Lung (tissue), 12 donors: ENCODE data around the gene KRTAP5-5. TPM values are rescaled to one million over a fixed set of nuclear protein-coding genes. Genes with fewer than 3 reads are reported as not detected.

Experiments used
- ATAC-seq: fragments of 200-7000 bp; cut with Tn5 transposase; one replicate; pipeline ENCODE4 v1.9.1; 2020; ENCODE audit warnings: moderate number of reproducible peaks; ENCODE audit not compliant: insufficient read depth, low FRiP score
- DNase-seq, 3 donors: peaks; one replicate each; pipeline ENCODE4 v3.0.0-alpha.2; 2013 to 2017
- H3K27ac ChIP-seq, 2 donors: one replicate each; pipeline ENCODE4 v1.5.1; 2013; ENCODE audit warnings: mild to moderate bottlenecking in 2 of 2, moderate library complexity in 2 of 2, control low read depth in 1 of 2, inconsistent platforms in 1 of 2, low read depth in 1 of 2, low read length in 1 of 2
- H3K27me3 ChIP-seq, 3 donors: one replicate each; pipeline ENCODE4 v1.5.1; 2013; ENCODE audit warnings: low read length in 2 of 3; ENCODE audit not compliant: control insufficient read depth in 3 of 3, insufficient read depth in 3 of 3
- H3K36me3 ChIP-seq, 4 donors: one replicate each; pipeline ENCODE4 v1.5.1; 2013; ENCODE audit warnings: low read length in 4 of 4, mild to moderate bottlenecking in 1 of 4, moderate library complexity in 1 of 4; ENCODE audit not compliant: control insufficient read depth in 4 of 4, insufficient read depth in 4 of 4
- H3K4me1 ChIP-seq, 5 donors: one replicate each; pipeline ENCODE4 v1.5.1; 2013; ENCODE audit warnings: low read length in 5 of 5, mild to moderate bottlenecking in 2 of 5, moderate library complexity in 1 of 5; ENCODE audit not compliant: control insufficient read depth in 5 of 5, insufficient read depth in 5 of 5
- H3K4me3 ChIP-seq: one replicate; pipeline ENCODE4 v1.5.1; 2013; ENCODE audit warnings: mild to moderate bottlenecking, control low read depth, moderate library complexity
- H3K9ac ChIP-seq, 2 donors: one replicate each; pipeline ENCODE4 v1.5.1; 2013; ENCODE audit warnings: low read length in 2 of 2, control low read depth in 1 of 2; ENCODE audit not compliant: insufficient read depth in 1 of 2
- H3K9me3 ChIP-seq, 4 donors: one replicate each; pipeline ENCODE4 v1.5.1; 2013; ENCODE audit warnings: low read length in 3 of 4, mild to moderate bottlenecking in 1 of 4, moderate library complexity in 1 of 4; ENCODE audit not compliant: control insufficient read depth in 4 of 4, insufficient read depth in 3 of 4
- CTCF ChIP-seq: IDR thresholded peaks from 2 replicates; pipeline ENCODE4 v1.5.1; 2012; ENCODE audit warnings: mild to moderate bottlenecking; ENCODE audit errors: control extremely low read depth, extremely low read depth
- WGBS, 2 donors: extraction: QIAGEN DNeasy Blood & Tissue Kit; methylation state at CpG; one replicate each; pipeline ENCODE4 v1.1.7; 2013; 5-methylcytosine and 5-hydroxymethylcytosine counted together
- polyA plus RNA-seq, 2 donors: library from polyadenylated mRNA; stranded (reverse); fragments of 200-250 nt; gene quantifications; one replicate each; pipeline ENCODE4 v1.2.1, GENCODE V29; 2013
- total RNA-seq, 2 donors: library from RNA; depleted of rRNA in 1 of 2; stranded (reverse); fragments of >200 nt in 1 of 2; gene quantifications; one replicate each; pipeline ENCODE4 v1.2.1, GENCODE V29; 2014 to 2021
- donor health status: control.
- donor health status: control.
- donor health status: Bipolar disorder and iron deficiency.
- donor health status: healthy.
- donor health status: DM: yes; HTN: yes; CAD: no.

The KRTAP5-5 gene
- total and polyA plus RNA-seq, 4 donors, result not detected

- Histone ChIP-seq H3K4me3 (no peak overlapping the region), H3K36me3 (no peaks in the 10 kb centered on the region), H3K27ac (no peak overlapping the region), H3K27me3 (no peaks in the 10 kb centered on the region), H3K9me3 (no peaks in the 10 kb centered on the region), H3K9ac (no peak overlapping the region), H3K4me1 (peaks cover 0 to 34% (median 8%) of the 10 kb centered on the region in 5 donors)
- 35 to 39% methylated on average over 34 of the region's 34 CpGs for WGBS, 2 donors
- peak; percentile 97 for TF ChIP-seq CTCF
- ATAC-seq (peak; percentile 82), DNase-seq (peak; percentile 72 to 81 (median 72))
Measured at GRCh38 chr11:1652771-1653540, 23.4 kb downstream of the KRTAP5-5 start.

GRCh38 chr11:1653541-1654387 is 24.2 kb downstream of the KRTAP5-5 start:
- DNase-seq (peak in 1 of 3 donors; percentile 3), ATAC-seq (no peak)
- H3K27me3 ChIP-seq, result no peaks in the 10 kb centered on the region
- H3K4me1 ChIP-seq, result peaks cover 0 to 34% (median 8%) of the 10 kb centered on the region in 5 donors
- TF ChIP-seq CTCF, result no peak
- H3K36me3 ChIP-seq, result no peaks in the 10 kb centered on the region
- WGBS, 2 donors, result 87 to 88% methylated on average over 14 of the region's 14 CpGs
- H3K4me3 ChIP-seq, result no peak overlapping the region
- no peak overlapping the region for H3K27ac ChIP-seq
- no peak overlapping the region for H3K9ac ChIP-seq
- no peaks in the 10 kb centered on the region for H3K9me3 ChIP-seq

GRCh38 chr11:1654388-1655167 is 25.0 kb downstream of the KRTAP5-5 start:
- H3K4me1 ChIP-seq, result peaks cover 0 to 34% (median 8%) of the 10 kb centered on the region in 5 donors
- no peak overlapping the region for H3K4me3 ChIP-seq
- H3K9me3 ChIP-seq, result no peaks in the 10 kb centered on the region
- TF ChIP-seq CTCF, result no peak
- DNase-seq, result peak; percentile 62 to 74 (median 66)
- H3K27ac ChIP-seq, result no peak overlapping the region
- no peak for ATAC-seq
- no peaks in the 10 kb centered on the region for H3K36me3 ChIP-seq
- H3K9ac ChIP-seq, result no peak overlapping the region
- H3K27me3 ChIP-seq, result no peaks in the 10 kb centered on the region
- 42 to 58% methylated on average over 21 of the region's 21 CpGs for WGBS, 2 donors
